WTC11 (cell line): Measurements from ENCODE around the gene TRDMT1. TPM values are rescaled to one million over a fixed set of nuclear protein-coding genes. Genes with fewer than 3 reads are reported as not detected.

Experiments
- ATAC-seq: fragments of 200-7000 bp; cut with Tn5 transposase; 2 replicates; pipeline ENCODE4 v1.10.0; 2021; ENCODE audit warnings: mild to moderate bottlenecking, moderate library complexity
- CTCF ChIA-PET: fragments of 300-600 bp; sonication (Branson Sonifier 250); formaldehyde crosslinking; loops from one replicate; lab custom pipeline; 2021; ENCODE audit warnings: antibody characterized with exemption; lab: Charles Lee
- POLR2A ChIA-PET: fragments of 350-600 bp; sonication (Branson Sonifier 250); formaldehyde crosslinking; loops from one replicate; lab custom pipeline; 2021; ENCODE audit warnings: antibody characterized with exemption; lab: Charles Lee
- DNase-seq: peaks from one replicate; pipeline ENCODE4 v3.0.0; 2021; ENCODE audit warnings: low spot score
- H3K27ac Mint-ChIP-seq: 2 replicates; pipeline ENCODE4 v1.8.0; 2021; ENCODE audit warnings: mixed read lengths
- H3K27me3 Mint-ChIP-seq: 2 replicates; pipeline ENCODE4 v1.8.0; 2021; ENCODE audit warnings: low read depth, mild to moderate bottlenecking, moderate library complexity, mixed read lengths
- H3K36me3 Mint-ChIP-seq: 2 replicates; pipeline ENCODE4 v1.8.0; 2021; ENCODE audit warnings: mixed read lengths
- H3K4me1 Mint-ChIP-seq: 2 replicates; pipeline ENCODE4 v1.8.0; 2022; ENCODE audit warnings: mixed read lengths
- H3K4me3 Mint-ChIP-seq: 2 replicates; pipeline ENCODE4 v1.8.0; 2021; ENCODE audit warnings: mild to moderate bottlenecking, moderate library complexity, mixed read lengths
- H3K9me3 Mint-ChIP-seq: 2 replicates; pipeline ENCODE4 v1.8.0; 2021; ENCODE audit warnings: mixed read lengths
- CBFB ChIP-seq: sonication (generic); formaldehyde crosslinking; IDR thresholded peaks from 2 replicates; pipeline ENCODE4 v1.8.1; 2022; ENCODE audit warnings: mild to moderate bottlenecking, low read depth, missing genetic modification reagents
- CREB1 ChIP-seq: sonication (generic); formaldehyde crosslinking; IDR thresholded peaks from 2 replicates; pipeline ENCODE4 v1.8.0; 2023; ENCODE audit warnings: mild to moderate bottlenecking, missing genetic modification reagents
- ETV6 ChIP-seq: sonication (generic); formaldehyde crosslinking; IDR thresholded peaks from 2 replicates; pipeline ENCODE4 v1.8.1; 2022; ENCODE audit warnings: mild to moderate bottlenecking, missing genetic modification reagents
- GABPB1 ChIP-seq: sonication (generic); formaldehyde crosslinking; IDR thresholded peaks from 2 replicates; pipeline ENCODE4 v1.8.1; 2023; ENCODE audit warnings: mild to moderate bottlenecking, missing genetic modification reagents
- GRHL2 ChIP-seq: fragments of 250-450 bp; sonication (Bioruptor Pico); IDR thresholded peaks from 2 replicates; pipeline ENCODE4 v1.8.0; 2022; ENCODE audit warnings: mild to moderate bottlenecking, moderate library complexity; ENCODE audit not compliant: insufficient replicate concordance, severe bottlenecking
- GTF2I ChIP-seq: fragments of 250-450 bp; sonication (Bioruptor Pico); conservative IDR thresholded peaks from 2 replicates; pipeline ENCODE4 v1.4.0; 2021; ENCODE audit warnings: mild to moderate bottlenecking
- NR1H2 ChIP-seq: sonication (generic); formaldehyde crosslinking; IDR thresholded peaks from 2 replicates; pipeline ENCODE4 v1.9.0; 2021; ENCODE audit warnings: mild to moderate bottlenecking, moderate library complexity, missing genetic modification reagents
- NR2C2 ChIP-seq: sonication (generic); formaldehyde crosslinking; IDR thresholded peaks from 2 replicates; pipeline ENCODE4 v1.8.0; 2022; ENCODE audit warnings: mild to moderate bottlenecking, missing genetic modification reagents
- OVOL2 ChIP-seq: fragments of 250-450 bp; sonication (Bioruptor Pico); IDR thresholded peaks from 2 replicates; pipeline ENCODE4 v1.9.0; 2021; ENCODE audit warnings: mild to moderate bottlenecking, borderline replicate concordance
- PRRX2 ChIP-seq: fragments of 250-450 bp; sonication (Bioruptor Pico); IDR thresholded peaks from 2 replicates; pipeline ENCODE4 v1.8.0; 2021; ENCODE audit warnings: mild to moderate bottlenecking
- RELA ChIP-seq: sonication (generic); formaldehyde crosslinking; IDR thresholded peaks from 2 replicates; pipeline ENCODE4 v1.8.1; 2022; ENCODE audit warnings: missing genetic modification reagents, mild to moderate bottlenecking, borderline replicate concordance
- ZBTB21 ChIP-seq: sonication (generic); formaldehyde crosslinking; IDR thresholded peaks from 2 replicates; pipeline ENCODE4 v1.8.1; 2023; ENCODE audit warnings: mild to moderate bottlenecking, missing genetic modification reagents, borderline replicate concordance
- ZNF121 ChIP-seq: sonication (generic); formaldehyde crosslinking; IDR thresholded peaks from 2 replicates; pipeline ENCODE4 v1.8.0; 2023; ENCODE audit warnings: missing genetic modification reagents
- ZNF671 ChIP-seq: fragments of 250-450 bp; sonication (Bioruptor Pico); IDR thresholded peaks from 2 replicates; pipeline ENCODE4 v1.8.0; 2021; ENCODE audit warnings: mild to moderate bottlenecking
- total RNA-seq: library from RNA; stranded (reverse); gene quantifications from 3 replicates; pipeline ENCODE4 v1.2.3, GENCODE V29; 2021
- TF ChIP-seq, protein P1 (sequence below): sonication (generic); formaldehyde crosslinking; IDR thresholded peaks from 2 replicates; pipeline ENCODE4 v1.8.1; 2023; ENCODE audit warnings: mild to moderate bottlenecking, missing genetic modification reagents, moderate library complexity
- TF ChIP-seq, protein P2 (sequence below): sonication (generic); formaldehyde crosslinking; IDR thresholded peaks from 2 replicates; pipeline ENCODE4 v1.8.0; 2022; ENCODE audit warnings: mild to moderate bottlenecking, missing genetic modification reagents
- TF ChIP-seq, protein P3 (sequence below): sonication (generic); formaldehyde crosslinking; IDR thresholded peaks from 2 replicates; pipeline ENCODE4 v1.8.1; 2022; ENCODE audit warnings: mild to moderate bottlenecking, moderate library complexity, missing genetic modification reagents
- TF ChIP-seq, protein P4 (sequence below): sonication (generic); formaldehyde crosslinking; IDR thresholded peaks from 2 replicates; pipeline ENCODE4 v1.8.1; 2023; ENCODE audit warnings: mild to moderate bottlenecking, missing genetic modification reagents, borderline replicate concordance
- TF ChIP-seq, protein P5 (sequence below): sonication (generic); formaldehyde crosslinking; conservative IDR thresholded peaks from 2 replicates; pipeline ENCODE4 v1.8.1; 2023; ENCODE audit warnings: mild to moderate bottlenecking, low read depth, missing genetic modification reagents, moderate library complexity
- TF ChIP-seq, protein P6 (sequence below): sonication (generic); formaldehyde crosslinking; conservative IDR thresholded peaks from 2 replicates; pipeline ENCODE4 v1.8.1; 2022; ENCODE audit warnings: mild to moderate bottlenecking, missing genetic modification reagents
- TF ChIP-seq, protein P7 (sequence below): fragments of 200-600 bp; IDR thresholded peaks from 2 replicates; pipeline ENCODE4 v1.8.0; 2022; ENCODE audit warnings: antibody characterized with exemption
- TF ChIP-seq, protein P8 (sequence below): fragments of 250-450 bp; sonication (Bioruptor Pico); IDR thresholded peaks from 2 replicates; pipeline ENCODE4 v1.8.0; 2021; ENCODE audit warnings: mild to moderate bottlenecking

The TRDMT1 gene
- total RNA-seq, 1 experiment from 2014 or later = 11.7 TPM

DNA sequence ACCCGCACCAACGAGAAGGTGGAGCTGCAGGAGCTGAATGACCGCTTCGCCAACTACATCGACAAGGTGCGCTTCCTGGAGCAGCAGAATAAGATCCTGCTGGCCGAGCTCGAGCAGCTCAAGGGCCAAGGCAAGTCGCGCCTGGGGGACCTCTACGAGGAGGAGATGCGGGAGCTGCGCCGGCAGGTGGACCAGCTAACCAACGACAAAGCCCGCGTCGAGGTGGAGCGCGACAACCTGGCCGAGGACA, 28.2 kb upstream of the TRDMT1 start (continued):
- TF ChIP-seq, protein P1, sequence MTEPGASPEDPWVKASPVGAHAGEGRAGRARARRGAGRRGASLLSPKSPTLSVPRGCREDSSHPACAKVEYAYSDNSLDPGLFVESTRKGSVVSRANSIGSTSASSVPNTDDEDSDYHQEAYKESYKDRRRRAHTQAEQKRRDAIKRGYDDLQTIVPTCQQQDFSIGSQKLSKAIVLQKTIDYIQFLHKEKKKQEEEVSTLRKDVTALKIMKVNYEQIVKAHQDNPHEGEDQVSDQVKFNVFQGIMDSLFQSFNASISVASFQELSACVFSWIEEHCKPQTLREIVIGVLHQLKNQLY (CRISPR knock-in tag) = 0 out of 2 replicates have a peak, but pooled peaks have one; percentile 32
- TF ChIP-seq, protein P2, sequence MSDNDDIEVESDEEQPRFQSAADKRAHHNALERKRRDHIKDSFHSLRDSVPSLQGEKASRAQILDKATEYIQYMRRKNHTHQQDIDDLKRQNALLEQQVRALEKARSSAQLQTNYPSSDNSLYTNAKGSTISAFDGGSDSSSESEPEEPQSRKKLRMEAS (CRISPR knock-in tag) = peak; percentile 41
- TF ChIP-seq, protein P3, sequence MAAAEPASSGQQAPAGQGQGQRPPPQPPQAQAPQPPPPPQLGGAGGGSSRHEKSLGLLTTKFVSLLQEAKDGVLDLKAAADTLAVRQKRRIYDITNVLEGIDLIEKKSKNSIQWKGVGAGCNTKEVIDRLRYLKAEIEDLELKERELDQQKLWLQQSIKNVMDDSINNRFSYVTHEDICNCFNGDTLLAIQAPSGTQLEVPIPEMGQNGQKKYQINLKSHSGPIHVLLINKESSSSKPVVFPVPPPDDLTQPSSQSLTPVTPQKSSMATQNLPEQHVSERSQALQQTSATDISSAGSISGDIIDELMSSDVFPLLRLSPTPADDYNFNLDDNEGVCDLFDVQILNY (CRISPR knock-in tag) = 0 out of 2 replicates have a peak, but pooled peaks have one; percentile 66
- TF ChIP-seq NR1H2 (CRISPR knock-in tag) (peak; percentile 48), CBFB (CRISPR knock-in tag) (0 out of 2 replicates have a peak, but pooled peaks have one; percentile 5)
- TF ChIP-seq, protein P4, sequence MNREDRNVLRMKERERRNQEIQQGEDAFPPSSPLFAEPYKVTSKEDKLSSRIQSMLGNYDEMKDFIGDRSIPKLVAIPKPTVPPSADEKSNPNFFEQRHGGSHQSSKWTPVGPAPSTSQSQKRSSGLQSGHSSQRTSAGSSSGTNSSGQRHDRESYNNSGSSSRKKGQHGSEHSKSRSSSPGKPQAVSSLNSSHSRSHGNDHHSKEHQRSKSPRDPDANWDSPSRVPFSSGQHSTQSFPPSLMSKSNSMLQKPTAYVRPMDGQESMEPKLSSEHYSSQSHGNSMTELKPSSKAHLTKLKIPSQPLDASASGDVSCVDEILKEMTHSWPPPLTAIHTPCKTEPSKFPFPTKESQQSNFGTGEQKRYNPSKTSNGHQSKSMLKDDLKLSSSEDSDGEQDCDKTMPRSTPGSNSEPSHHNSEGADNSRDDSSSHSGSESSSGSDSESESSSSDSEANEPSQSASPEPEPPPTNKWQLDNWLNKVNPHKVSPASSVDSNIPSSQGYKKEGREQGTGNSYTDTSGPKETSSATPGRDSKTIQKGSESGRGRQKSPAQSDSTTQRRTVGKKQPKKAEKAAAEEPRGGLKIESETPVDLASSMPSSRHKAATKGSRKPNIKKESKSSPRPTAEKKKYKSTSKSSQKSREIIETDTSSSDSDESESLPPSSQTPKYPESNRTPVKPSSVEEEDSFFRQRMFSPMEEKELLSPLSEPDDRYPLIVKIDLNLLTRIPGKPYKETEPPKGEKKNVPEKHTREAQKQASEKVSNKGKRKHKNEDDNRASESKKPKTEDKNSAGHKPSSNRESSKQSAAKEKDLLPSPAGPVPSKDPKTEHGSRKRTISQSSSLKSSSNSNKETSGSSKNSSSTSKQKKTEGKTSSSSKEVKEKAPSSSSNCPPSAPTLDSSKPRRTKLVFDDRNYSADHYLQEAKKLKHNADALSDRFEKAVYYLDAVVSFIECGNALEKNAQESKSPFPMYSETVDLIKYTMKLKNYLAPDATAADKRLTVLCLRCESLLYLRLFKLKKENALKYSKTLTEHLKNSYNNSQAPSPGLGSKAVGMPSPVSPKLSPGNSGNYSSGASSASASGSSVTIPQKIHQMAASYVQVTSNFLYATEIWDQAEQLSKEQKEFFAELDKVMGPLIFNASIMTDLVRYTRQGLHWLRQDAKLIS (CRISPR knock-in tag) = peak; percentile 92; the same call in 1 of the 2 replicates

DNA sequence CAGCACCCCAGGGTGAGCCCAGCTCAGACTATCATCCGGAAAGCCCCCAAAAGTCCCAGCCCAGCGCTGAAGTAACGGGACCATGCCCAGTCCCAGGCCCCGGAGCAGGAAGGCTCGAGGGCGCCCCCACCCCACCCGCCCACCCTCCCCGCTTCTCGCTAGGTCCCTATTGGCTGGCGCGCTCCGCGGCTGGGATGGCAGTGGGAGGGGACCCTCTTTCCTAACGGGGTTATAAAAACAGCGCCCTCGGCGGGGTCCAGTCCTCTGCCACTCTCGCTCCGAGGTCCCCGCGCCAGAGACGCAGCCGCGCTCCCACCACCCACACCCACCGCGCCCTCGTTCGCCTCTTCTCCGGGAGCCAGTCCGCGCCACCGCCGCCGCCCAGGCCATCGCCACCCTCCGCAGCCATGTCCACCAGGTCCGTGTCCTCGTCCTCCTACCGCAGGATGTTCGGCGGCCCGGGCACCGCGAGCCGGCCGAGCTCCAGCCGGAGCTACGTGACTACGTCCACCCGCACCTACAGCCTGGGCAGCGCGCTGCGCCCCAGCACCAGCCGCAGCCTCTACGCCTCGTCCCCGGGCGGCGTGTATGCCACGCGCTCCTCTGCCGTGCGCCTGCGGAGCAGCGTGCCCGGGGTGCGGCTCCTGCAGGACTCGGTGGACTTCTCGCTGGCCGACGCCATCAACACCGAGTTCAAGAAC, 27.7 kb upstream of the TRDMT1 start:
- no peaks in the 10 kb centered on the region for H3K9me3 Mint-ChIP-seq
- H3K36me3 Mint-ChIP-seq = peaks cover 8% of the 10 kb centered on the region
- peak overlapping the region; percentile 93 for H3K4me3 Mint-ChIP-seq
- H3K4me1 Mint-ChIP-seq = peaks cover 22% of the 10 kb centered on the region
- no peak overlapping the region for H3K27ac Mint-ChIP-seq
- ATAC-seq (peak; percentile 11), DNase-seq (peak; percentile 34)
- POLR2A ChIA-PET = interaction anchor here (0.9 kb wide), 1 partner anchor 328 kb away, joined by 5 read pairs; no protein-coding TSS in a partner anchor
- H3K27me3 Mint-ChIP-seq = peaks cover 54% of the 10 kb centered on the region
- CTCF ChIA-PET = interaction anchor here (0.7 to 2.4 kb wide), 8 partner anchors 16 to 412 kb away, joined by 3 to 20 read pairs (median 5); partner anchors contain the start of genes RSU1 and TRDMT1
- TF ChIP-seq ZNF671 (no peak), ETV6 (CRISPR knock-in tag) (peak; percentile 97), RELA (peak; percentile 98), NR1H2 (CRISPR knock-in tag) (peak; percentile 92), GRHL2 (CRISPR knock-in tag) (no peak), ZBTB21 (CRISPR knock-in tag) (peak; percentile 91), ZNF121 (CRISPR knock-in tag) (peak; percentile 45; the same call in 1 of the 2 replicates), NR2C2 (CRISPR knock-in tag) (peak; percentile 81), PRRX2 (no peak), GABPB1 (CRISPR knock-in tag) (no peak), GTF2I (no peak), OVOL2 (CRISPR knock-in tag) (no peak), CREB1 (CRISPR knock-in tag) (peak; percentile 95)
- TF ChIP-seq, protein P5, sequence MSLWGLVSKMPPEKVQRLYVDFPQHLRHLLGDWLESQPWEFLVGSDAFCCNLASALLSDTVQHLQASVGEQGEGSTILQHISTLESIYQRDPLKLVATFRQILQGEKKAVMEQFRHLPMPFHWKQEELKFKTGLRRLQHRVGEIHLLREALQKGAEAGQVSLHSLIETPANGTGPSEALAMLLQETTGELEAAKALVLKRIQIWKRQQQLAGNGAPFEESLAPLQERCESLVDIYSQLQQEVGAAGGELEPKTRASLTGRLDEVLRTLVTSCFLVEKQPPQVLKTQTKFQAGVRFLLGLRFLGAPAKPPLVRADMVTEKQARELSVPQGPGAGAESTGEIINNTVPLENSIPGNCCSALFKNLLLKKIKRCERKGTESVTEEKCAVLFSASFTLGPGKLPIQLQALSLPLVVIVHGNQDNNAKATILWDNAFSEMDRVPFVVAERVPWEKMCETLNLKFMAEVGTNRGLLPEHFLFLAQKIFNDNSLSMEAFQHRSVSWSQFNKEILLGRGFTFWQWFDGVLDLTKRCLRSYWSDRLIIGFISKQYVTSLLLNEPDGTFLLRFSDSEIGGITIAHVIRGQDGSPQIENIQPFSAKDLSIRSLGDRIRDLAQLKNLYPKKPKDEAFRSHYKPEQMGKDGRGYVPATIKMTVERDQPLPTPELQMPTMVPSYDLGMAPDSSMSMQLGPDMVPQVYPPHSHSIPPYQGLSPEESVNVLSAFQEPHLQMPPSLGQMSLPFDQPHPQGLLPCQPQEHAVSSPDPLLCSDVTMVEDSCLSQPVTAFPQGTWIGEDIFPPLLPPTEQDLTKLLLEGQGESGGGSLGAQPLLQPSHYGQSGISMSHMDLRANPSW (CRISPR knock-in tag) = 0 out of 2 replicates have a peak, but pooled peaks have one; percentile 61
- TF ChIP-seq, protein P6, sequence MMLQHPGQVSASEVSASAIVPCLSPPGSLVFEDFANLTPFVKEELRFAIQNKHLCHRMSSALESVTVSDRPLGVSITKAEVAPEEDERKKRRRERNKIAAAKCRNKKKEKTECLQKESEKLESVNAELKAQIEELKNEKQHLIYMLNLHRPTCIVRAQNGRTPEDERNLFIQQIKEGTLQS (CRISPR knock-in tag) = peak; percentile 82
- TF ChIP-seq, protein P2 (CRISPR knock-in tag) = peak; percentile 97
- TF ChIP-seq, protein P7, sequence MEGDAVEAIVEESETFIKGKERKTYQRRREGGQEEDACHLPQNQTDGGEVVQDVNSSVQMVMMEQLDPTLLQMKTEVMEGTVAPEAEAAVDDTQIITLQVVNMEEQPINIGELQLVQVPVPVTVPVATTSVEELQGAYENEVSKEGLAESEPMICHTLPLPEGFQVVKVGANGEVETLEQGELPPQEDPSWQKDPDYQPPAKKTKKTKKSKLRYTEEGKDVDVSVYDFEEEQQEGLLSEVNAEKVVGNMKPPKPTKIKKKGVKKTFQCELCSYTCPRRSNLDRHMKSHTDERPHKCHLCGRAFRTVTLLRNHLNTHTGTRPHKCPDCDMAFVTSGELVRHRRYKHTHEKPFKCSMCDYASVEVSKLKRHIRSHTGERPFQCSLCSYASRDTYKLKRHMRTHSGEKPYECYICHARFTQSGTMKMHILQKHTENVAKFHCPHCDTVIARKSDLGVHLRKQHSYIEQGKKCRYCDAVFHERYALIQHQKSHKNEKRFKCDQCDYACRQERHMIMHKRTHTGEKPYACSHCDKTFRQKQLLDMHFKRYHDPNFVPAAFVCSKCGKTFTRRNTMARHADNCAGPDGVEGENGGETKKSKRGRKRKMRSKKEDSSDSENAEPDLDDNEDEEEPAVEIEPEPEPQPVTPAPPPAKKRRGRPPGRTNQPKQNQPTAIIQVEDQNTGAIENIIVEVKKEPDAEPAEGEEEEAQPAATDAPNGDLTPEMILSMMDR = no peak
- TF ChIP-seq, protein P8, sequence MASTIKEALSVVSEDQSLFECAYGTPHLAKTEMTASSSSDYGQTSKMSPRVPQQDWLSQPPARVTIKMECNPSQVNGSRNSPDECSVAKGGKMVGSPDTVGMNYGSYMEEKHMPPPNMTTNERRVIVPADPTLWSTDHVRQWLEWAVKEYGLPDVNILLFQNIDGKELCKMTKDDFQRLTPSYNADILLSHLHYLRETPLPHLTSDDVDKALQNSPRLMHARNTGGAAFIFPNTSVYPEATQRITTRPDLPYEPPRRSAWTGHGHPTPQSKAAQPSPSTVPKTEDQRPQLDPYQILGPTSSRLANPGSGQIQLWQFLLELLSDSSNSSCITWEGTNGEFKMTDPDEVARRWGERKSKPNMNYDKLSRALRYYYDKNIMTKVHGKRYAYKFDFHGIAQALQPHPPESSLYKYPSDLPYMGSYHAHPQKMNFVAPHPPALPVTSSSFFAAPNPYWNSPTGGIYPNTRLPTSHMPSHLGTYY (CRISPR knock-in tag) = no peak
